ENCODE results near the gene PID1.

DNA sequence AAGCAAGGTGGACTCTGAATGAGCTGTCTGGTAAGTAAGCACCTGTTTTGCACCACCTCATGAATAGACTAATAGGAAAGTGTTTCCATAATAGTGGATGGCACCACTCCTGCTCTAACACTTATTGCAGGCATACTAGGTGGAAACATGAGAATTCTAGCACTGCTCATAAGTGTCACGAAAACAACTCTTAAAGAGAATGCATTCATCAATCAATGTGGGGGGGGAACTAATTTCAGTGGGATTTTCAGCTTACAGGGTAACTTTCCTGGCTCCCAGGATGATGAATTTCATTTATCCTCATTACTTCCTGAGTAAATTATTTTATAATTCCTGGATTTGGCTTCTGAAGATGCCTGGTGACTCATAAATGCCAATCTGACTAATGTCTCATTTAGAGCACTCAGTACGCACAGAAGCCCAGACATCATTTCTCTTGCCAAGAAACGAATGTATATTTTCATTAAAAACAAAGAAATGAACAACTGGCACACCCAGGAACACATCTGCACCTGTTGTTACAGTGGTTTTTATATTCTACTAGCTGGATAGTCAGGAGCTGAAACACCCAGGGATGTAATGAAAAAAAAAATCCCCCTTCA, 129.6 kb downstream of the PID1 start:
- TF ChIP-seq POLR2A (IDR thresholded peaks at IDR 0.05) (no peak), POLR2AphosphoS5 (IDR thresholded peaks at IDR 0.05) (no peak)
- TF ChIP-seq, protein P1, sequence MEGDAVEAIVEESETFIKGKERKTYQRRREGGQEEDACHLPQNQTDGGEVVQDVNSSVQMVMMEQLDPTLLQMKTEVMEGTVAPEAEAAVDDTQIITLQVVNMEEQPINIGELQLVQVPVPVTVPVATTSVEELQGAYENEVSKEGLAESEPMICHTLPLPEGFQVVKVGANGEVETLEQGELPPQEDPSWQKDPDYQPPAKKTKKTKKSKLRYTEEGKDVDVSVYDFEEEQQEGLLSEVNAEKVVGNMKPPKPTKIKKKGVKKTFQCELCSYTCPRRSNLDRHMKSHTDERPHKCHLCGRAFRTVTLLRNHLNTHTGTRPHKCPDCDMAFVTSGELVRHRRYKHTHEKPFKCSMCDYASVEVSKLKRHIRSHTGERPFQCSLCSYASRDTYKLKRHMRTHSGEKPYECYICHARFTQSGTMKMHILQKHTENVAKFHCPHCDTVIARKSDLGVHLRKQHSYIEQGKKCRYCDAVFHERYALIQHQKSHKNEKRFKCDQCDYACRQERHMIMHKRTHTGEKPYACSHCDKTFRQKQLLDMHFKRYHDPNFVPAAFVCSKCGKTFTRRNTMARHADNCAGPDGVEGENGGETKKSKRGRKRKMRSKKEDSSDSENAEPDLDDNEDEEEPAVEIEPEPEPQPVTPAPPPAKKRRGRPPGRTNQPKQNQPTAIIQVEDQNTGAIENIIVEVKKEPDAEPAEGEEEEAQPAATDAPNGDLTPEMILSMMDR (IDR thresholded peaks at IDR 0.05 in 8 of 11, conservative IDR thresholded peaks at IDR 0.05 in 3 of 11): no peak
